Measurements from ENCODE around the gene PTPRN2.

Gene PTPRN2

GRCh38 chr7:157635669-157636068 lies 952.0 kb downstream of the PTPRN2 start:
- TF ChIP-seq ZFX (IDR thresholded peaks at IDR 0.05; ENCODE audit: borderline replicate concordance) (no peak), CTCF (IDR thresholded peaks at IDR 0.05) (no peak)

GRCh38 chr7:157635148-157635500 lies 952.5 kb downstream of the PTPRN2 start:
- no peak overlapping the region for H3K27ac ChIP-seq
- no peak for TF ChIP-seq ZFX (IDR thresholded peaks at IDR 0.05; ENCODE audit: borderline replicate concordance)
- no peak for TF ChIP-seq CTCF (IDR thresholded peaks at IDR 0.05)

More at GRCh38 chr7:157635669-157636068, 952.0 kb downstream of the PTPRN2 start:
- no peak overlapping the region for H3K27ac ChIP-seq

- TF ChIP-seq ZFX (IDR thresholded peaks at IDR 0.05; ENCODE audit: borderline replicate concordance) (no peak), CTCF (IDR thresholded peaks at IDR 0.05) (no peak)
These were observed 953.0 kb downstream of the PTPRN2 start for GRCh38 chr7:157634401-157635147.

GRCh38 chr7:157633465-157634185 lies 954.0 kb downstream of the PTPRN2 start:
- no peak for TF ChIP-seq CTCF (IDR thresholded peaks at IDR 0.05)
- TF ChIP-seq ZFX (IDR thresholded peaks at IDR 0.05; ENCODE audit: borderline replicate concordance), result no peak
- no peak overlapping the region for H3K27ac ChIP-seq

More at GRCh38 chr7:157634401-157635147, 953.0 kb downstream of the PTPRN2 start:
- no peak overlapping the region for H3K27ac ChIP-seq

- H3K27ac ChIP-seq, result no peak overlapping the region
- no peak for TF ChIP-seq ZFX (IDR thresholded peaks at IDR 0.05; ENCODE audit: borderline replicate concordance)
- TF ChIP-seq CTCF (IDR thresholded peaks at IDR 0.05), result no peak
These were observed 957.2 kb downstream of the PTPRN2 start for GRCh38 chr7:157630301-157630853.

- H3K27ac ChIP-seq, result no peak overlapping the region
- TF ChIP-seq CTCF (IDR thresholded peaks at IDR 0.05) (no peak), ZFX (IDR thresholded peaks at IDR 0.05; ENCODE audit: borderline replicate concordance) (no peak)
These were observed 959.2 kb downstream of the PTPRN2 start for GRCh38 chr7:157628456-157628855.

- TF ChIP-seq ZFX (IDR thresholded peaks at IDR 0.05; ENCODE audit: borderline replicate concordance), result no peak
- no peak for TF ChIP-seq CTCF (IDR thresholded peaks at IDR 0.05)
These were observed 960.0 kb downstream of the PTPRN2 start for GRCh38 chr7:157627646-157628045.

More at GRCh38 chr7:157627646-157628045, 960.0 kb downstream of the PTPRN2 start:
- H3K27ac ChIP-seq, result no peak overlapping the region
